GM21447 (cell line): ENCODE measurements around the gene TPK1.
"Not testable (repeated sequence)": the region's sequence is repeated elsewhere in the genome, so short reads cannot be mapped to it uniquely, and the experiment has no call there.

Experiments
- ATAC-seq: cut with Tn5 transposase; IDR thresholded peaks from one replicate; pipeline ENCODE4 v1.9.1; 2021; ENCODE audit not compliant: unreplicated experiment

TPK1 gene

DNA sequence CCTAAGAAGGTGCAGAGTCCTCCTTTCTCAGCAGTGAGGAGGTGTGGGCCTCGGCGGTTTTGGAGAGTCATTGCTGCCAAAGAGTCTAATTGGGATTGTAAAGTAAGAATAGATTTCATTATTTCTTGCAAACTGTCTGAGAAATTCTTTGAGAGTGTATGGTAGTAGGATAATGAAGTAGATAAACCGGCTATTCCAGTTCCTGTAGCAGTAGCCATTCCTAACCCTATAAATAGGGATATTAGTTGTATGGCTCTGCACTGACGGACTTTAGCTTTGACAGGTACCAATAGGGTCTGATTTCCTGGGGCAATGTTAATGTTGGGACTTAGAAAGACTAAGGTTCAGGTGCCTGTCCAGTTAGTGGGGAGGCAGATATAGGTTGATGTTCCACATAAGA lies 416.9 kb downstream of the TPK1 start:
- ATAC-seq, result not testable (repeated sequence)

DNA sequence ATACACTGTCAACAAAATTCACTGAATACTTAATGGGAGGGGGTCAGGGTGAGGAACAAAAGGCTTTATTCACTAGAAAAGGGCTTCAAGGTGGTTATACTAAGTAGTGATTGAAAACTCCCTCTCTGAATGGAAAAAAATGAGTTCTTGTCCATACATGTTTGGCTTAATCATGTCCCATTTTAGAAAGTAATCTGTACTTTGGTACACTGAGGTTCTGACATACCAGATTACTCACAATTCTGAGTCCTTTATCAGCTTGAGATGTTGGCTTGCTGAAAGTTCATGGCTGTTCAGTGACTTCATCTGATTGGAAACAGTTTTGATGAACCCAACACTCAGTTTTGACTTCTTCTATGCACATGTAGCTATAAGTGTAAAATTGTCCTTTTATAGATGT lies 419.5 kb downstream of the TPK1 start:
- no peak for ATAC-seq

DNA sequence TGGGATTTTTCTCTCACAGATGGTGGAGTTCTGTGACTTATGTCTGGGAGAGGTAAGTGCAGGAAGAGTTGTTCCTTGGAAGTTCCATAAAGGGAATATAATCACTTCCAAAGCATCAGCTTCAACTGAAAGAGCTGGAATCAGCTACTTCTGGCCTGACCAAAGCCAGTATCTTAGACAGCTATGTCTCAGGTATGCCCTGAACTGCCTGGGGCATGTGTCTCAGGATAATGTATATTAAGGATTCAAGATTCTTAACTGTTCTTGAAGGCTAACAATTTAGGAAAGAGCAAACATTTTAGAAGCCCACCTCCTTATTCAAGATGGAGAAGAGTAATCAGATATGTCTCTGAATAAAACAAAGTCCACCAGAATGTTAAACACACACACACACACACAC lies 420.0 kb downstream of the TPK1 start:
- ATAC-seq, result no peak

DNA sequence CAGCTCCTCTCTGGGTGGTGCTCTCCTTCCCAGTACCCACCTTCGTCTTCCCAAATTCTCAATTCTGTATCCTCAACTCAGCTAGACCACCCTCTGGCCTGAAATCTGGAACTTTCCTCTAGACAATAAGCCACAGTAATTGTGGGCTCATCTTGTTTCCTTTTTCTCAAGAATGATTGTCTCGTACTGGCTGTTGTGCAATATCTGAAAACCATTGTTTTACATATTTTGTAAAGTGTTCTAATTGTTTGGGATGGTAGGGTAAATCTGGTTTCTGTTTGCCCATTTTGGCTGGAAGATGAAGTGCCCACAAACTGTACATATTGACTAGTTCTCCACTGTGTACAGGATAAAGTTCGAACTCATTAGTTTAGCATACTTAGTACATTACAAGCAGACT lies 421.0 kb downstream of the TPK1 start:
- no peak for ATAC-seq

DNA sequence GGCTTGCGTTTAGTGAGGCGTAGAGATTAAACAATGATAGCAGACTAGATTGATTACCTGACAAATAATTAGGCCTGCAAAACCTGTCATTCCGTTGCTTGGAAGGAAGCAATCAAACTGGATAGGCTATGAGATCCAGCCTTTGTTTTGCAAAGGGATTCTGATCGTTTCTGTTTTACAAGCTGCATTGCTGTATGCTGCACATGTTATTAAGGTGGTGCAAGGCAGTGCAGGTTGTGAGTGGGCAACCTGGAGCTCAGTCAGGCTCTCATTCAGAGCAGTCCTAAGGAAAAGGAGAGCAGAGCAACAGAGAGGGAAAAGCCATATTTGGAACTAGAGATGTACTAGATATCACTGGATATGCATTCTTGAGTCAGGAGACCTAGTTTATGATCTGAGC lies 425.4 kb downstream of the TPK1 start:
- ATAC-seq, result no peak

DNA sequence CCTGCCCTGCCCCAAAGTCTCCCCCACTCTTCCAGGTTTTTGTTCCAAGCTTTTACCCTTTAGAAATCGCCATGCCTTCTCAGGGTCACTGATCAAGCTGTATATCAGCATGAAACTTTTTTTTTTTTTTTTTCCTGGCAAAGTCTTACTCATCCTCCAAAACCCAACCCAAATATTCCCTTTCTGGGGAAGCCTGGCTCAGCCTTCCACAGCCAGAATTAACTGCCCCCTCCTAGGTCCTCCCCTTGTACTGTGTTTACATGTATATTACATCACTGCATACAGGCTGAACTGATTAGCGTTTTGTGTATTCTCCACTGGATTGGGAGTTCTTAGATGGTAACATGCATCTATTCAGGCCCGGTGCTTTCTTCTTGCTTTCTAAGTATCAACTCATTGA lies 427.7 kb downstream of the TPK1 start:
- ATAC-seq, result no peak

DNA sequence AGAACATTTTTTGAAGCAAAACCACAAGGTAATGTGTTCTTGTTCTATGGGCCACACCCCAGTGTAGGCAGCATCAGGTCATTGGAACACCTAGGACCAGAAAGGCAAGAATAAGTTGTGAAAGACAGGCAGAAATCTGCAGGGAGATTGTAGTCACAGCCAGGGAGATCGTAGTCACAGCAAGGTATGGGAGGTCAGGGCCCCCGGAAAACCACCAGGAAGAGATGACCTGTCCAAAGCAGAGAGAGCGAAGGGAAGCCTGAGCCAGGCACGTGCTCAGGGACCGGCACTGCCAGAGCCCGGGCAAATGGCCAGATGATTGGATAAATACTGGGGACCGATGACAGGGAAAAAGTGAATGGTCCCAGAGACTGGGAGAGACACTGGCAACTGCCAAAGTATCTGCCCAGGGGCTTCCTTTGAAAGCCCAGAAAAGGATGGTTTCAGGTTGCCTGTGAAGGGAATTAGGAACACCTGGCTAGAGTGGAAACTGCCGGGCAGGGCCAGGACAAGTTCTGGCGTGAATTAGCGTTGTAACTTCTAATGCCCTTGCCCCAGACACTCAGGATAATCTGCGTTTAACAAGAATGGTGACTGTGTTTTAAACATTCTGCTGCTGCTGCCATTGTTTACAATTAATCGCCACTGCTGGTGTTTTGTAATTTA lies 428.5 kb downstream of the TPK1 start:
- no peak for ATAC-seq

DNA sequence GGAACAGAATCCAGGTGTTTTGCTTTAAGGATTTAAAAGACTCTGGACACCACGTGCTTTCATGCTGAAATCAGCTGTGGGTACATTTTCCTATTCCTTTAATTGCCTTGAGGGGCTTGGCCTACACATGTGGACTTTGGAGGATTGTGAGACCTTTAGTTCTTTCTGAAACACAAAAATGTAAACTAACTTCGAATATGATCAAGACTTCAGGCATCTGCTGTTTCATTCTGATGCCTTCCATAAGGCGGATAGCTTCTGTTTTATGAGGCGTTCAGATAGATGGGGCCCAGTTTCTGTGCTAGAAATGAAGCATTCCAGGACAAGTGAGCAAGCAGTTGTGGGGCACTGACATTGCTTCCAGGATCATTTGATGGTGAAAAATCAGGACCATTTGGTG lies 430.9 kb downstream of the TPK1 start:
- ATAC-seq, result no peak

DNA sequence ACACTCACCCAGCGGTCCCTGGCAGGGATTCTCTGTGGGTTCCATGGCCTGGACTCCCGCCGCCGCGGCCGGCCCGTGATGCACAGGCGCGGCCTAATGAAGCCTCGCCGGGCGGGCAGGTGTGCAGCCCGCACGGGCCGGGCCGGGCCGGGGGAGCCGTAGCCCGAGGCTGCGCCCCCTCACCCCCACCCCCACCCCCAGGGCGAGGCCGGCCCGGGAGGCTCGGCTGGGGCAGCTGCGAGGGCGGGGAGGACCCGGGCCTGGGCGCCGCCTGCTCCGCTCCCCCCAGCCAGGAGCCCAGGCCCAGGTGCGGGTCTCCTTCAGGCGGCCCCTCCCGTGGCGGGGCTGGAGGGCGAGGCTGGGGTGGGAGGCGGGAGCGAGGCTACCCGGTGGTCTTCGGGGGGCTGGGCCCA lies 432.2 kb downstream of the TPK1 start, which contains the start of gene NOBOX:
NOBOX (minus strand) TSS at position 45 of the 413 bp plus-strand sequence.
- ATAC-seq, result no peak

DNA sequence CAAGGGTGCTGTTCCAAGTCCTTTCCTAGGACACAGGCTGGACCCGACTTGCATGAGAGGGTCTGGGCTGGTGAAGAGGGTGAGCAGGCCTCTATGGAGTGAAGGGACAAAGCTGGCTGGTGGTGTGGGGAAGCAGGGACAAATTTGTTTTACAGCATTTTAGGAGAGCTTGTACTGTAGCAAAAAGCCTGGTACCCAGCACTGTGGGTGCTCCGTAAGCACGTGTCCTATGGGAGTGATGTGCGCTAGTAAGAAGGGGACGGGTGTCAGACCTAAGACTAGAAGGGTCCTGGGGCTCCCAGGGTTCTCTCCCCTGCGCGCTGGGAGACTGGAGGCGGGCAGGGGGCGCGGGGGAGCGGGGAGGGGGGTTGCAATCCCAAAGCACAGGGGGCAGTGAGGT lies 432.8 kb downstream of the TPK1 start:
- ATAC-seq, result no peak
